ENCODE data around the gene TNFRSF14.

GRCh38 chr1:2525920-2526823 is 30.0 kb upstream of the TNFRSF14 start, which contains the start of gene PANK4:
- no peak for TF ChIP-seq NFIC (IDR thresholded peaks at IDR 0.05)
- peak; percentile 80 for TF ChIP-seq EGR1 (IDR thresholded peaks at IDR 0.05)
- no peak for TF ChIP-seq FOXM1 (IDR thresholded peaks at IDR 0.05; ENCODE audit: borderline replicate concordance, low read depth)
- TF ChIP-seq EP300 (IDR thresholded peaks at IDR 0.05; ENCODE audit: borderline replicate concordance) = no peak
- TF ChIP-seq TAF1 (IDR thresholded peaks at IDR 0.05; ENCODE audit: low read depth) = peak; percentile 64; the same call in 1 of the 2 replicates
- peak; percentile 23 for TF ChIP-seq MAX (IDR thresholded peaks at IDR 0.05)
- no peak for TF ChIP-seq REST (IDR thresholded peaks at IDR 0.05; ENCODE audit: low read depth)
- no peak for TF ChIP-seq RAD21 (IDR thresholded peaks at IDR 0.05; ENCODE audit: low read depth)
- TF ChIP-seq TCF12 (IDR thresholded peaks at IDR 0.05; ENCODE audit: low read depth) = peak; percentile 49; the same call in 1 of the 2 replicates
- no peak for TF ChIP-seq TEAD4 (IDR thresholded peaks at IDR 0.05)
- no peak for TF ChIP-seq CEBPB (IDR thresholded peaks at IDR 0.05)
